Progenitor cell of endocrine pancreas (in vitro differentiated cells): Measurements from ENCODE around the gene LARP7. TPM values are rescaled to one million over a fixed set of nuclear protein-coding genes. Genes with fewer than 3 reads are reported as not detected.

Experiments used
- DNase-seq: peaks from one replicate; pipeline ENCODE4 v3.0.0; 2021; ENCODE audit warnings: low spot score; ENCODE audit not compliant: unreplicated experiment
- H3K27ac Mint-ChIP-seq: 2 replicates; pipeline ENCODE4 v1.8.0; 2021; ENCODE audit warnings: mild to moderate bottlenecking, moderate library complexity, mixed read lengths
- H3K27me3 Mint-ChIP-seq: 2 replicates; pipeline ENCODE4 v1.8.0; 2021; ENCODE audit warnings: mixed read lengths
- H3K36me3 Mint-ChIP-seq: 2 replicates; pipeline ENCODE4 v1.8.0; 2022; ENCODE audit warnings: mixed read lengths; ENCODE audit not compliant: insufficient read depth
- H3K4me1 Mint-ChIP-seq: 2 replicates; pipeline ENCODE4 v1.8.0; 2021; ENCODE audit warnings: low read depth, mixed read lengths
- H3K4me3 Mint-ChIP-seq: 2 replicates; pipeline ENCODE4 v1.8.0; 2021; ENCODE audit warnings: low read depth, mild to moderate bottlenecking, moderate library complexity, mixed read lengths
- H3K9me3 Mint-ChIP-seq: 2 replicates; pipeline ENCODE4 v1.8.0; 2021; ENCODE audit warnings: low read depth, mixed read lengths
- CTCF ChIP-seq: fragments of 200-600 bp; sonication (generic); IDR thresholded peaks from one replicate; pipeline ENCODE4 v1.5.0; 2021; ENCODE audit warnings: antibody characterized with exemption, mild to moderate bottlenecking; ENCODE audit not compliant: unreplicated experiment
- total RNA-seq: library from RNA; stranded (reverse); gene quantifications from 2 replicates; pipeline ENCODE4 v1.2.1, GENCODE V29; 2021

Gene LARP7
- total RNA-seq, 1 donor from 2014 or later: 50.6 TPM

- Mint-ChIP-seq H3K4me3 (no peak overlapping the region), H3K9me3 (no peaks in the 10 kb centered on the region), H3K27ac (no peak overlapping the region), H3K27me3 (no peaks in the 10 kb centered on the region), H3K36me3 (peaks cover 8% of the 10 kb centered on the region), H3K4me1 (peaks cover 4% of the 10 kb centered on the region)
- TF ChIP-seq CTCF: no peak
- DNase-seq: no peak
Measured at GRCh38 chr4:112647785-112648184, 10.8 kb downstream of the LARP7 start.

GRCh38 chr4:112648263-112649054 lies 11.5 kb downstream of the LARP7 start:
- H3K27me3 Mint-ChIP-seq: no peaks in the 10 kb centered on the region
- no peak overlapping the region for H3K4me3 Mint-ChIP-seq
- H3K36me3 Mint-ChIP-seq: peaks cover 8% of the 10 kb centered on the region
- H3K4me1 Mint-ChIP-seq: peaks cover 4% of the 10 kb centered on the region
- H3K27ac Mint-ChIP-seq: no peak overlapping the region
- H3K9me3 Mint-ChIP-seq: no peaks in the 10 kb centered on the region
- no peak for DNase-seq
- TF ChIP-seq CTCF: no peak

DNA sequence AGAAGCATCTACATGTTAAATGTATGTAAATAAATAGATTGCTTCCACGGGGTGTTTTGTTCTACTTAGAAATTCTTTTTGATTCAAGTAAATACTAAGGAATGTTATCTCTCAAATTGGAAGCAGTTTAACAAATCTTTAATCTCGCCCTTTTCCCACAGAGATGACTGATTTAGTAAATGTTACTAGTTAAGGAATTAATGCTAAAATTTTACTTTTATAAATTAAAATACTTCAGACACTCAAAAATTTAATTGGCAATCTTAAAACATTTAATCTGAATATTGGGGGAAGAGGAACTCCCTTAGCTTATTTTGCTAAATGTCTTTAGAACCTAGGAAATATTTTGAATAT lies 12.1 kb downstream of the LARP7 start:
- H3K9me3 Mint-ChIP-seq: no peaks in the 10 kb centered on the region
- no peaks in the 10 kb centered on the region for H3K27me3 Mint-ChIP-seq
- no peak overlapping the region for H3K4me3 Mint-ChIP-seq
- H3K36me3 Mint-ChIP-seq: peaks cover 11% of the 10 kb centered on the region
- TF ChIP-seq CTCF: no peak
- no peak for DNase-seq
- peaks cover 4% of the 10 kb centered on the region for H3K4me1 Mint-ChIP-seq
- H3K27ac Mint-ChIP-seq: no peak overlapping the region

DNA sequence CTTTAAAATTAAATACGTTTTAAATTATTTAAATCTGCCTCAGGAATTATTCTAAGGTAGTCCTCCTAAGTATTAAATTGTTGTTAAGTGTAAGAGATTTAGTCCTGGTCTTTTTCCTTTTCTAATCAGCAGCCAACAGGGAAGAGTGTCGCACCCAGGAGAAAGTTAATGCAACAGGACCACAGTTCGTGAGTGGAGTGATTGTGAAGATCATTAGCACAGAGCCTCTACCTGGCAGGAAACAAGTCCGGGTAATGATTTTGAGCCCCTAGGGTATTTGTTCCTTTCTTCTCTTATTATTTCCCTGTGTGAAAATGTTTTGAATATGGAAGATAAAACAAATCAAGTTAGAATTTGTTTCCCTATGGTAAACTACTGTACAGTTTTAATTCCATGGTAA lies 13.4 kb downstream of the LARP7 start:
- no peak overlapping the region for H3K27ac Mint-ChIP-seq

DNA sequence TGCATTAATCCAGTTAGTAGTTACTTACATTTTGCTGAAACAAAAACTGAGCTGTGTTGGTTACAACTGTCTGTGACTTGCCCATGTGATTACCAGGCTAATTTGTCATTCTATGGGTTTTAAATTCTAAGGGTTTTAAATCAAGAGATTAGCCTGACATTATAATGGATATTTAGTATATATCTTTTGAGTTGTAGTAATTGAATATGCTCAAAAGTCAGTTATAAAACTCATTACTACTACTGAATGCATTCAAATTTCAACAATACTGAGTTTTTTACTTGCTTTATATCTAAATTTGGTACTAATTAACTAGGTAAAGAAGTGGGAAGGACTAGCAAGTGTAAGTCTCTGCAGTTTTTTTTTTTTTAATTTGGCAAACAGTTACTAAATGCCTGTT lies 14.7 kb downstream of the LARP7 start:
- no peak overlapping the region for H3K4me3 Mint-ChIP-seq
- peaks cover 15% of the 10 kb centered on the region for H3K36me3 Mint-ChIP-seq
- no peak overlapping the region for H3K27ac Mint-ChIP-seq
- DNase-seq: no peak
- no peaks in the 10 kb centered on the region for H3K27me3 Mint-ChIP-seq
- peaks cover 4% of the 10 kb centered on the region for H3K4me1 Mint-ChIP-seq
- no peak for TF ChIP-seq CTCF
- no peaks in the 10 kb centered on the region for H3K9me3 Mint-ChIP-seq

More for the DNA sequence above, 13.4 kb downstream of the LARP7 start:
- Mint-ChIP-seq H3K36me3 (peaks cover 13% of the 10 kb centered on the region), H3K27me3 (no peaks in the 10 kb centered on the region), H3K4me1 (peaks cover 4% of the 10 kb centered on the region), H3K9me3 (no peaks in the 10 kb centered on the region), H3K4me3 (no peak overlapping the region)
- DNase-seq: no peak
- TF ChIP-seq CTCF: no peak
